Hematopoietic multipotent progenitor cell treated with erythropoietin and hydrocortisone succinate and interleukin-3 and kit ligand, for 8 days (in vitro differentiated cells): ENCODE results near the gene DERA.
A peak's percentile ranks its signal among the peaks of the same experiment; 100 is the strongest.
"Not testable (repeated sequence)": the region's sequence is repeated elsewhere in the genome, so short reads cannot be mapped to it uniquely, and the experiment has no call there.

Experiments used
- DNase-seq: peaks from one replicate; pipeline ENCODE4 v3.0.0-alpha.2; 2015

Gene DERA

GRCh38 chr12:15910864-15911721 lies at the start of gene DERA:
TSS of gene DERA (plus strand) at chr12:15911332. CDS start at chr12:15911384, 52 bp downstream.
- DNase-seq = peak; percentile 72

DNA sequence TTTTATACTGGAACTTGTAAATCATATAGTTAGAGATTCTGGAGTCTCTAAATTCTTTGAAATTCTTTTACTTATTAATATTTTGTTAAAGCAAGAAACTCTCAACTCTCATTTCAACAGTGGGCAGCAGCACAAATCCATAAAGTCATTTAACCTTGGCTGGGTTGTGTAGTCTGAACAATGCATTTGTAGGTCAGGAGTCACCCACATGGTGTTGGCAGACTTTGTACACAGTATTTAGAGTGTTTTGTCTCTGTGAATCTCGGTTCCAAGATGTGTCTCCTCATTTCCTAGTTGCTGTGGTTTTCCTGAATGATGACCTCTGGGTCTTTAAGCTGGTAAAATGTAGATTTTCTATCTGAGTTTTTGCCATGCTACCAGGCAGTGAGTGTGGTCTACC lies 49.7 kb upstream of the DERA start:
- no peak for DNase-seq

DNA sequence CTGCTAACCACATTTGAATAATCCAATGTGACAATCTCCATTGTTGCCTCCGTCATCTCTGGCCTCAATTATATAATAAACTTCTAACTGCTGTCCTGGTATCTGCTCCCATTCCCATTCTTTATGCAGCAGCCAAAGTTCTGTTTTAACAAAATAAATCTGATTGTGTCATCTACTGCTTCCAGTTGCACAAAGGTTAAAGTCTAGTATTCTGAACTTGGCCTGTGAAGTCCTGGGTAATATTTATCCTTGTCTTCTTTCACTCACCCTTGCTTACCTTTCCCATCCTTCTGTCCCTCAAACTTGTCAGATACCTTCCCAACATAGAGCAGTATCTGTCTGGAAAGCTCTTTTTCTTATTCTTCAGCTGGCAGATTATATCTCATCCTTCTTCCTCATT lies 48.3 kb upstream of the DERA start:
- no peak for DNase-seq

DNA sequence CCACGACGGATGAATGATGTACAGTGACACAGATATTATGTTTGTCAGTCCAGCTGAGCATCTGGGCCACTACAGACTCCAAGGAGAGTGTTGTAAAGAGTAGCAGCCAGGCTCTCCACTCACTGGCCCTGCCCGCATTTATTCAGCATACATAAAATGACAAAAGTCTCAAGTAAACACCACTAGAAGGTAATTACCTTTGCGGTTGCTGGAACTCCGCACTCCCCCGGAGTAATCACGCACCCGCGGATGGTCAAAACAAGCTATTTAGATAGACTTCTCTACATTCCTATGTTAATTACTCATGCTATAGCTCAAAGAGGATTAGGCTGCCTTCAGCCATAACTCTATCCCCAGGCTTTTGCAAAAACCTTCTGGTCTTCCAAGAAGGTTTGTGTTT lies 47.8 kb upstream of the DERA start:
- DNase-seq = no peak

GRCh38 chr12:15863984-15864383 lies 47.1 kb upstream of the DERA start:
- DNase-seq = peak; percentile 38

- no peak for DNase-seq
These were observed 42.9 kb upstream of the DERA start for GRCh38 chr12:15868186-15868585.

DNA sequence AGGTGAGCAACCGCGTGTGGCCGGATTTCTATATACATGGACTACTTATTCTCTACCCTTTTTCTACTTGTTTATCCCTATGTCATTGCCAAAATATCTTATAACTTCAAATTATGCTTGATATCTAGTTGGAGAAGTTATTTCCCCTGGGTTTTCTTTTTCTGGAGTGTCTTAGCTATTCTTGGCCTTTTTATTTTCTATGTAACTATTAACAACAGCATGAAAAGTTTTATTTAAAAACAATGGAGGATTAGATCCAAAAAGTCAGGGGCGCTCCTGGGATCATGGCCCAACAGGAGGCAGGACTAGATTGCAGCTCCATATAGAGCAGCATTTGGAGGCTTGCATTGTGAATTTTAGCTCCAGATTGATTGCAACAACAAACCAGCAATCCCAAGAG lies 37.6 kb upstream of the DERA start:
- no peak for DNase-seq

- not testable (repeated sequence) for DNase-seq
These were observed 36.5 kb upstream of the DERA start for GRCh38 chr12:15874556-15875145.

DNA sequence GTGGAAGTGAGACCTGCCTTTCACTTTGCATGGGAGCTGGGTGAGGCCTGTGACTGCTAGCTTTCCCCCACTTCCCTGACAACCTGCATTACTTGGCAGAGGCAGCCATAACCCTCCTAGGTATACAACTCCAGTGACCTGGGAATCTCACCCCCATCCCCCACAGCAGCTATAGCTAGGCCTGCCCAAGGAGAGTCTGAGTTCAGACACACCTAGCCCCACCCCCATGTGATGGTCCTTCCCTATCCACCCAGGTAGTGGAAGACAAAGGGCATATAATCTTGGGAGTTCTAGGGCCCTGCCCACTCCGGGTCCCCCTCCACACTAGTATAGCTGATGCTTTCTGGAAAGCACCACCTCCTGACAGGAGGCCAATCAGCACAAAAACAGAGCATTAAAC lies 35.3 kb upstream of the DERA start:
- no peak for DNase-seq

DNA sequence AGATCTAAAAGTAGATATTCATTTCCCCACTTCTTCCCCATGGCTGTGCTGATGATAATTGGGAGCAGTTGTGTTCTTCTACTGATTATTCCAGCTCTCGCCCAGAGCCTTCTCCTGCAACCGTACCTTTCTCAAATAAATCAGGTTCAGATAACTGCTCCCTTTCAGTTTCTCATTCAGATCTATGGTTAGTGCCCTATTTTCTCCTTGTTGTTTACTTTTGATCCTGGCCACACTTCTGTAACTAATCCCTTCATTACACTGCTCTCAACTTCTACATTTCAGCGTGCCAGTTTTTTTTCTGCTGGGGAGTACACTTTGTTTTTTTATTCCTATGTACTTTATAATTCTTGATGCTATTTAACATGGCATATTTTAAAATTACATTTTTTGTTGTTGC lies 31.7 kb upstream of the DERA start:
- no peak for DNase-seq

- DNase-seq = no peak
These were observed 30.4 kb upstream of the DERA start for GRCh38 chr12:15880721-15881120.

GRCh38 chr12:15882118-15882971 lies 28.8 kb upstream of the DERA start, which contains the start of gene STRAP:
TSS of gene STRAP (plus strand) at chr12:15882387. CDS start at chr12:15882708, 321 bp downstream.
- peak; percentile 95 for DNase-seq

DNA sequence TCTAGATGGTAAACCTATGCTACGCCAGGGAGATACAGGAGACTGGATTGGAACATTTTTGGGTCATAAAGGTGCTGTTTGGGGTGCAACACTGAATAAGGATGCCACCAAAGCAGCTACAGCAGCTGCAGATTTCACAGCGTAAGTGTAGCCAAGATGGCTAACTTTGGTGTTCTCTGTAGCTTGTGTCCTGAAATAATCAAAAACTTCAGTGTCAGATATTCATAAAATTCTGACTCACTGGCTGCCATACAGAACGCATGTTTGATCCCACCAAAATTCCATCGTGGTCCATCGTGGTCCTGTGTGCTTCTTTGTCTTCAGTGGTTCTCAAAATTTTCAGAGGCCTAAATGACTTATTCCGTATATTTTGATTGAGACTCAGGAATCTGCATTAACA lies 27.6 kb upstream of the DERA start:
- DNase-seq = no peak

GRCh38 chr12:15886372-15887042 lies 24.6 kb upstream of the DERA start:
- no peak for DNase-seq

DNA sequence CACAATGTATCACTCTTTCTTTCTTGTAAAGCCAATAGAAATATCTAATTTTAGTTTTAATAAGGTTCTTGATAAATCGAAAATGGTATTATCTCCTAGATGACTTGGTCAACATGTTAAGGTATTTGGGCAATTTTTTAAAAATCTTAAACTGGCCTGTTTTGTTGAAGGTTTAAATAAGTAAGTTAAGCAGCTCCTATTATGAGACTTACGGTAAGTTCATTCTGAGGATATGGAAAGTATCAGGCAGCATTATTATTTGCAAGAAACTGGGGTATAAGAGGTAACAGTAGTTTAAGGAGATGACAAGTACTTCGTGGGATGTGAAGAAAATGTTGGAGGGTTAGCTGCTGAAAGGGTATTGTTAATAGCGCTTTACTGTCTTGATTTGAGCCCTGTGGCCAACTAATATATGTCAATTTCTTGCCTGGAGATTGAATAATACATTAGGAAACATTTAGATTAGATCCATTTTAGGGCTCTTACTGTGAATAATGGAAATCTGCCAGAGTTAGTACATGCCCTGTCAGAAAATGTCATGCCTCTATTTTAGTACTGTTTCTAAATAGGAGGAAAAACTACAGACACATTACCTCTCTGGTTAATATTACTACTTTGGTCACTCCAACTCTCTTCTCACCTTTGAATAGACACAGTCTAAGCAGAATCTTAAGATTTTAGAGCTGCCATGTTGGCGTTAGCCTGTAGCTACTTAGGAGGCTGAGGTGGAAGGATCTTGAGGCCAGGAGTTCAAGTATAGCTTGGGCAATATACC lies 23.9 kb upstream of the DERA start:
- DNase-seq = no peak

- DNase-seq = no peak
These were observed 18.4 kb upstream of the DERA start for GRCh38 chr12:15892645-15893259.

DNA sequence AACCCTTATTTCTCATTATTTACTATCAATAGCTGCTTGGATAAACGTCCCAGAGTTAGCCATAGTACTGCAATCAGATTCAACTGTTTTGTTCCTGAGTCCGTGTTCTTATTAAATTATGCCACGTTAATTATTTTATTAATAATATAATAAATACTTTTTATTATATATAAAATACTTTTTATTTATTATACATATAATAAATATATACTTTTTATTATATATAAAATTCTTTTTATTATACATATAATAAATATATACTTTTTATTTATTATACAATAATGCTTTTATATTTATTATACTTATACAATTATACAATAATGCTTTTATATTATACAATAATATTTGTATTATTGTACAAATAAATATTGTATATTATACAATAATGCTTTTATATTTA lies 17.9 kb upstream of the DERA start:
- no peak for DNase-seq

- no peak for DNase-seq
These were observed 14.3 kb upstream of the DERA start for GRCh38 chr12:15896867-15897266.

DNA sequence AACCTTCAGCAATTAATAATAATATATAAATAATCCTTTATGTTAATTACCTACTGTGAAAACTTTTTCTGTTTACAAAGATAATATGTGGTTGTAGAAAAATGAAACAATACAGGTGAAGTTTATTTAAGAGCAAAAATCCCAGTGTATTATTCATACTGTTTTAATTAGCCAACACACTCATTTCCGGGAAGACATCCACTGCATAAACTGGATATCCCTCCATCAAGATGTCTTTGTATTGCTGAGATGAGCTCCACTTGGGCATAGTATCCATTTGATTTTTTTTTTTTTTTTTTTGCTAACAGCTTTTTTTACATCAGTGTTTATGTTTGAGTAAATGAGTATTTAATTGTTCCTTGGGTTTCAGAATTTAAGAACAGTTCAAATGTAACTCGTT lies 13.7 kb upstream of the DERA start:
- no peak for DNase-seq

DNA sequence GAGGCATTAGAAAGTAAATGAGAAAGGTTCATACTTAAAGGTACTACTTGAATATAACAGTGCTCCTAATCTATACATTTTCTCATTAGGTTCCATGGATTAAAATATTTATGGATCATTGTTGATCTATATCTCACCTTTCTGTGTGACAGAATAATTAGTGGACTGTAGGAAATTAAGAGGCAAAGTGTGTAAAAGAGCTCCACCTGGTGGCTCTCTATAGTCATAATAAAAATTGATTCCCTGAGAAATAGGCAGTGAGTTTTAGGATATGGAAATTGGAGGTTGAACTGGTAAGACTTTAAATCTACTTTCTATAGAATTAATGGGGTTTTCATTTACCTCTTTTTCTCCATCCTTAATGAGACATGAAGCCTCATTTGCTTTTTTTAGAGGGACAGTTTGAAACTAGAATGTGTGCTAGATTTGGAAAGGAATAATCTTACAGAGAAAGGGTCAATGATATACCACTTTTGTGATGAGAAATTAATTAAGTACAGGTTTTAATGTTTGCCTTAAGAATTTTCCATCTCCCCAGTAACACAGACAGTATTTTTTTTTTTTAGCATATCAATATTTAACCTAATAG lies 11.8 kb upstream of the DERA start:
- peak; percentile 61 for DNase-seq

GRCh38 chr12:15904378-15904920 lies 6.7 kb upstream of the DERA start:
- DNase-seq = no peak
